Testis (tissue), 2 donors: ENCODE data around the gene URGCP.

Experiments used
- CTCF ChIP-seq, 3 experiments: fragments of 450-650 bp in 2 of 3; fragments of 200-600 bp in 1 of 3; sonication (generic) in 1 of 3; IDR thresholded peaks; one replicate each; pipeline ENCODE4 v1.5.1; 2016 to 2019; ENCODE audit warnings: antibody characterized with exemption in 3 of 3, mild to moderate bottlenecking in 2 of 3, moderate library complexity in 1 of 3
- POLR2A ChIP-seq: fragments of 450-650 bp; IDR thresholded peaks from one replicate; pipeline ENCODE4 v1.6.1; 2017; ENCODE audit warnings: antibody characterized with exemption, mild to moderate bottlenecking, moderate library complexity

DNA sequence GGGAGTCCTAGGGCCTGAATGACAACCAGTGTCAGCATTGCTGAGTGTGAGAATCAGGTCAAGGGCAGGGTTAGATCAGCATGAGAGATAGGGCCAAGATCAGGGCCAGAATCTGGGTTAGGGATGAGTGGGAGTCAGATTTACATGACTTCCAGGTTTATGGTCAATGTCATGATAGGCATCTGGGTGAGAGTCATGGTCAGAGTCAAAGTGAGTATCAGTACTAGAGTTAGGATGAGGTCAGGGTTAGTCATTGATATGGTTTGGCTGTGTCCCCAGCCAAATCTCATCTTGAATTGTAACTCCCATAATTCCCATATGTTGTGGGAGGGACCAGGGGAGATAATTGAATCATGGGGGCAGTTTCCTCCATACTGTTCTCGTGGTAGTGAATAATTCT, 49.4 kb downstream of the URGCP start:
- TF ChIP-seq CTCF (IDR thresholded peaks at IDR 0.05) (no peak), POLR2A (no peak)
